ENCODE results near the gene DUS3L. TPM values are rescaled to one million over a fixed set of nuclear protein-coding genes. Genes with fewer than 3 reads are reported as not detected.

Gene DUS3L
- total and polyA plus RNA-seq, 2 of the 8 experiments (the other 6 are each of a cell fraction or from before 2014, with no cell fraction given): 37.6 to 39.1 TPM

DNA sequence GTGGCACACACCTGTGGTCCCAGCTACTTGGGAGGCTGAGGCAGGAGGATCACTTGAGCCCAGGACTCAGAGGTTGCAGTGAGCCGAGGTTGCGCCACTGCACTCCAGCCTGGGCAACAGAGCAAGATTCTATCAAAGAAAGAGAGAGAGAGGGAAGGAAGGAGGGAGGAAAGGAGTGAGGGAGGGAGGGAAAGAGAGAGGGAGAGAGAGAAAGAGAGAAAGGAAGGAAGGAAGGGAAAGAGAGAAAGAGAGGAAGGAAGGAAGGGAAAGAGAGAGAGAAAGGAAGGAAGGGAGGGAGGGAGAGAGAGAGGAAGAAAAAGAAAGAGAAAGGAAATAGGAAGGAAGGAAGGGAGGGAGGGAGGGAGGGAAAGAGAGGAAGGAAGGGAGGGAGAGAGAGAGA lies 26.3 kb upstream of the DUS3L start:
- CTCF ChIA-PET (ENCODE audit: partially characterized antibody): interaction anchor here (1.4 kb wide), 1 partner anchor 13 kb away, joined by 5 read pairs; no protein-coding TSS in a partner anchor
- no peaks in the 10 kb centered on the region for H3K79me1 ChIP-seq (ENCODE audit: low read depth, low read length)
- H4K20me1 ChIP-seq (replicated peaks in 1 of 2; ENCODE audit: control insufficient read depth in 1 of 2, insufficient read depth in 2 of 2, low read length in 2 of 2): peaks cover 0 to 5% of the 10 kb centered on the region in 2 experiments
- no peaks in the 10 kb centered on the region for H3K79me2 ChIP-seq (ENCODE audit: control insufficient read depth in 1 of 2, insufficient read depth in 2 of 2, low read length in 2 of 2)
- H4K5ac ChIP-seq (ENCODE audit: insufficient read length, low read depth, low read length): no peak overlapping the region
- H3K4me1 ChIP-seq (replicated peaks in 1 of 4; ENCODE audit: control insufficient read depth in 3 of 4, insufficient read depth in 4 of 4, low read length in 3 of 4): no peaks in the 10 kb centered on the region
- H2AK5ac ChIP-seq (ENCODE audit: low read depth, low read length): no peak overlapping the region
- no peak overlapping the region for H3K4me3 ChIP-seq (ENCODE audit: extremely low read depth in 1 of 4, insufficient read depth in 2 of 4, low read depth in 3 of 4, low read length in 4 of 4)
- H3K23me2 ChIP-seq (ENCODE audit: low read depth, low read length): no peaks in the 10 kb centered on the region
- H2BK12ac ChIP-seq (ENCODE audit: low read depth, low read length): 0 out of 2 replicates have a peak overlapping the region, but pooled peaks have one; percentile 1
- no peak overlapping the region for H4K91ac ChIP-seq (replicated peaks; ENCODE audit: insufficient read length, low read length)
- H3K27ac ChIP-seq (ENCODE audit: low read depth, low read length): no peak overlapping the region
- no peak overlapping the region for H2BK5ac ChIP-seq (ENCODE audit: low read depth, low read length)
- H3K23ac ChIP-seq (ENCODE audit: insufficient read length): no peak overlapping the region
- no peak overlapping the region for H3K56ac ChIP-seq (replicated peaks; ENCODE audit: insufficient read length, low read depth, low read length)
- 90% methylated on average over 2 of the region's 2 CpGs; no CpG with 5 or more reads in 1 of the 2 experiments for WGBS, 2 experiments (ENCODE audit: extremely low coverage in 1 of 2, insufficient coverage in 1 of 2, insufficient read length in 1 of 2, insufficient replicate concordance in 2 of 2, low coverage in 1 of 2, low lambda C conversion rate in 2 of 2, missing lambda C conversion rate in 1 of 2)
- H4K8ac ChIP-seq (ENCODE audit: extremely low read depth, insufficient read depth, low read length): no peak overlapping the region
- no peak overlapping the region for H3K4ac ChIP-seq (replicated peaks; ENCODE audit: insufficient read length, low read depth, low read length)
- no peaks in the 10 kb centered on the region for H3K9me3 ChIP-seq (ENCODE audit: insufficient read depth in 2 of 2, low read depth in 1 of 2, low read length in 1 of 2)
- no peak overlapping the region for H2BK120ac ChIP-seq (replicated peaks; ENCODE audit: low read depth, low read length)
- FAIRE-seq (no peak), DNase-seq (ENCODE audit: low read depth in 1 of 2, low spot score in 2 of 2) (no peak)
- no peak overlapping the region for H3K14ac ChIP-seq (ENCODE audit: insufficient read length)
- no peak overlapping the region for H3K4me2 ChIP-seq (ENCODE audit: insufficient read depth in 1 of 2, low read depth in 2 of 2, low read length in 2 of 2)
- no peak overlapping the region for H2BK20ac ChIP-seq (ENCODE audit: low read length)
- H2BK15ac ChIP-seq (ENCODE audit: low read length): no peak overlapping the region
- no peak overlapping the region for H3K18ac ChIP-seq (ENCODE audit: extremely low read depth, low read length)
- H3K27me3 ChIP-seq (replicated peaks in 1 of 4; ENCODE audit: control insufficient read depth in 3 of 4, extremely low read depth in 1 of 4, insufficient read depth in 3 of 4, low read length in 3 of 4): no peaks in the 10 kb centered on the region
- POLR2A ChIA-PET (ENCODE audit: partially characterized antibody): interaction anchor here (1.1 kb wide), 1 partner anchor 11 kb away, joined by 5 read pairs; no protein-coding TSS in a partner anchor
- H3K36me3 ChIP-seq (ENCODE audit: control insufficient read depth in 2 of 4, insufficient read depth in 4 of 4, low read length in 3 of 4): no peaks in the 10 kb centered on the region
- H2AFZ ChIP-seq (ENCODE audit: low read length): no peak overlapping the region
- no peak overlapping the region for H3K9ac ChIP-seq (replicated peaks in 1 of 4; ENCODE audit: extremely low read depth in 1 of 4, low read depth in 3 of 4, low read length in 3 of 4)
- TF ChIP-seq, protein P1, sequence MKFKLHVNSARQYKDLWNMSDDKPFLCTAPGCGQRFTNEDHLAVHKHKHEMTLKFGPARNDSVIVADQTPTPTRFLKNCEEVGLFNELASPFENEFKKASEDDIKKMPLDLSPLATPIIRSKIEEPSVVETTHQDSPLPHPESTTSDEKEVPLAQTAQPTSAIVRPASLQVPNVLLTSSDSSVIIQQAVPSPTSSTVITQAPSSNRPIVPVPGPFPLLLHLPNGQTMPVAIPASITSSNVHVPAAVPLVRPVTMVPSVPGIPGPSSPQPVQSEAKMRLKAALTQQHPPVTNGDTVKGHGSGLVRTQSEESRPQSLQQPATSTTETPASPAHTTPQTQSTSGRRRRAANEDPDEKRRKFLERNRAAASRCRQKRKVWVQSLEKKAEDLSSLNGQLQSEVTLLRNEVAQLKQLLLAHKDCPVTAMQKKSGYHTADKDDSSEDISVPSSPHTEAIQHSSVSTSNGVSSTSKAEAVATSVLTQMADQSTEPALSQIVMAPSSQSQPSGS (IDR thresholded peaks at IDR 0.05; ENCODE audit: low read length): no peak
- TF ChIP-seq EZH2 (IDR thresholded peaks at IDR 0.05; ENCODE audit: low read depth, low read length, severe bottlenecking) (no peak), HDAC6 (IDR thresholded peaks at IDR 0.05; ENCODE audit: low read depth, low read length) (no peak), RFX5 (IDR thresholded peaks at IDR 0.05; ENCODE audit: borderline replicate concordance, low read depth, low read length) (no peak), SRF (IDR thresholded peaks at IDR 0.05; ENCODE audit: low read depth, low read length) (no peak), E2F6 (IDR thresholded peaks at IDR 0.05) (no peak), PHF8 (conservative IDR thresholded peaks at IDR 0.05; ENCODE audit: low read depth, low read length) (no peak), CBX5 (IDR thresholded peaks at IDR 0.05; ENCODE audit: low read depth, low read length) (no peak), TEAD4 (IDR thresholded peaks at IDR 0.05; ENCODE audit: low read depth, low read length) (no peak), CHD2 (IDR thresholded peaks at IDR 0.05; ENCODE audit: low read length) (no peak), GTF2F1 (IDR thresholded peaks at IDR 0.05; ENCODE audit: borderline replicate concordance, low read depth, low read length) (no peak), SUZ12 (IDR thresholded peaks at IDR 0.05; ENCODE audit: low read length) (no peak)
